Esophagus muscularis mucosa (tissue), 4 donors: ENCODE results near the gene PRKAR1B. TPM values are rescaled to one million over a fixed set of nuclear protein-coding genes. Genes with fewer than 3 reads are reported as not detected.

Experiments
- DNase-seq: peaks from one replicate; pipeline ENCODE4 v3.0.0-alpha.2; 2017; ENCODE audit errors: extremely low spot score
- H3K27ac ChIP-seq, 4 donors: fragments of 200-600 bp; sonication (generic); replicated peaks in 1 of 4; 1 replicate in 3 of 4; 2 replicates in 1 of 4; pipeline ENCODE4 v1.5.1; 2016 to 2019; ENCODE audit warnings: mild to moderate bottlenecking in 1 of 4
- H3K27me3 ChIP-seq, 4 donors: fragments of 200-600 bp; sonication (generic); one replicate each; pipeline versions ENCODE4 v1.5.1 to v1.6.0; 2016 to 2019
- H3K36me3 ChIP-seq, 4 donors: fragments of 200-600 bp; sonication (generic); one replicate each; pipeline ENCODE4 v1.5.1; 2016 to 2019
- H3K4me1 ChIP-seq, 4 donors: fragments of 200-600 bp; sonication (generic); one replicate each; pipeline ENCODE4 v1.5.1; 2016 to 2019
- H3K4me3 ChIP-seq, 4 donors: fragments of 200-600 bp; sonication (generic); 1 replicate in 2 of 4; 2 replicates in 2 of 4; pipeline ENCODE4 v1.5.1; 2016 to 2019; ENCODE audit warnings: mild to moderate bottlenecking in 4 of 4, moderate library complexity in 1 of 4
- H3K9me3 ChIP-seq, 4 donors: fragments of 200-600 bp; sonication (generic); 1 replicate in 3 of 4; 2 replicates in 1 of 4; pipeline ENCODE4 v1.5.1; 2016 to 2019
- CTCF ChIP-seq, 3 experiments: fragments of 200-600 bp in 2 of 3; fragments of 450-650 bp in 1 of 3; sonication (generic) in 2 of 3; IDR thresholded peaks; one replicate each; pipeline ENCODE4 v1.5.1; 2017 to 2019; ENCODE audit warnings: antibody characterized with exemption in 3 of 3, mild to moderate bottlenecking in 2 of 3, moderate library complexity in 1 of 3
- EP300 ChIP-seq: sonication (generic); formaldehyde crosslinking; IDR thresholded peaks from one replicate; pipeline ENCODE4 v1.6.1; 2017; ENCODE audit warnings: antibody characterized with exemption
- POLR2A ChIP-seq: fragments of 450-650 bp; IDR thresholded peaks from one replicate; pipeline ENCODE4 v1.6.1; 2017; ENCODE audit warnings: antibody characterized with exemption, moderate library complexity, mild to moderate bottlenecking, low read depth
- POLR2AphosphoS5 ChIP-seq, 2 donors: sonication (generic); formaldehyde crosslinking; IDR thresholded peaks; one replicate each; pipeline ENCODE4 v1.6.1; 2017; ENCODE audit warnings: antibody characterized with exemption in 2 of 2
- WGBS: methylation state at CpG from one replicate; pipeline ENCODE4 v1.1.5; 2018; 5-methylcytosine and 5-hydroxymethylcytosine counted together
- intact Hi-C: fragments of 100-400 bp; cut with DNase I; formaldehyde crosslinking; loops from one replicate; pipeline ENCODE4 v1.15.1; 2023
- total RNA-seq, 4 donors: library from RNA; depleted of rRNA; stranded (reverse); fragments of >200 nt; gene quantifications; one replicate each; pipeline versions ENCODE4 v1.1.0 to v1.2.1, GENCODE V29; 2016

The PRKAR1B gene
- total RNA-seq, 4 donors from 2014 or later, result 15.4 to 46.9 (median 31.4) TPM

GRCh38 chr7:734214-734613, 7.1 kb upstream of the PRKAR1B start:
- 99% methylated on average over 4 of the region's 4 CpGs for WGBS
- Histone ChIP-seq H3K9me3 (peaks cover 0 to 9% (median 0%) of the 10 kb centered on the region in 4 donors), H3K27me3 (no peaks in the 10 kb centered on the region), H3K36me3 (peaks cover 6 to 41% (median 24%) of the 10 kb centered on the region in 4 donors), H3K4me1 (peaks cover 8 to 28% (median 18%) of the 10 kb centered on the region in 4 donors), H3K27ac (no peak overlapping the region), H3K4me3 (no peak overlapping the region)
- no peak for DNase-seq
- intact Hi-C loops, result no loop called here
- TF ChIP-seq CTCF (IDR thresholded peaks at IDR 0.05), result no peak
- TF ChIP-seq POLR2AphosphoS5 (IDR thresholded peaks at IDR 0.05), result no peak
- no peak for TF ChIP-seq EP300
- no peak for TF ChIP-seq POLR2A

GRCh38 chr7:732556-732955, 5.5 kb upstream of the PRKAR1B start:
- 94% methylated on average over 3 of the region's 3 CpGs for WGBS
- Histone ChIP-seq H3K9me3 (peaks cover 0 to 9% (median 0%) of the 10 kb centered on the region in 4 donors), H3K27me3 (no peaks in the 10 kb centered on the region), H3K4me1 (peaks cover 19 to 34% (median 32%) of the 10 kb centered on the region in 4 donors), H3K27ac (peak overlapping the region in 1 of 4 donors; percentile 23), H3K4me3 (no peak overlapping the region), H3K36me3 (peaks cover 6 to 37% (median 21%) of the 10 kb centered on the region in 4 donors)
- TF ChIP-seq POLR2AphosphoS5 (IDR thresholded peaks at IDR 0.05), result no peak
- TF ChIP-seq CTCF (IDR thresholded peaks at IDR 0.05), result no peak
- TF ChIP-seq EP300, result no peak
- TF ChIP-seq POLR2A, result no peak
- DNase-seq, result no peak
- intact Hi-C loops, result no loop called here

GRCh38 chr7:732094-732541, 5.0 kb upstream of the PRKAR1B start:
- TF ChIP-seq POLR2A (no peak), POLR2AphosphoS5 (IDR thresholded peaks at IDR 0.05) (peak; percentile 31 to 37), CTCF (IDR thresholded peaks at IDR 0.05) (peak; percentile 28 to 53 (median 31)), EP300 (no peak)
- DNase-seq, result no peak
- Histone ChIP-seq H3K27me3 (no peaks in the 10 kb centered on the region), H3K4me1 (peaks cover 23 to 36% (median 36%) of the 10 kb centered on the region in 4 donors), H3K9me3 (peaks cover 0 to 9% (median 0%) of the 10 kb centered on the region in 4 donors), H3K36me3 (peaks cover 6 to 37% (median 21%) of the 10 kb centered on the region in 4 donors), H3K27ac (peak overlapping the region; percentile 22 to 59 (median 32)), H3K4me3 (no peak overlapping the region)
- WGBS, result 54% methylated on average over 11 of the region's 17 CpGs
- intact Hi-C loops, result no loop called here

GRCh38 chr7:731440-732085, 4.5 kb upstream of the PRKAR1B start:
- no peak for TF ChIP-seq CTCF (IDR thresholded peaks at IDR 0.05)
- TF ChIP-seq POLR2A, result no peak
- TF ChIP-seq EP300, result no peak
- no peak for TF ChIP-seq POLR2AphosphoS5 (IDR thresholded peaks at IDR 0.05)
- Histone ChIP-seq H3K27me3 (no peaks in the 10 kb centered on the region), H3K4me3 (no peak overlapping the region), H3K4me1 (peaks cover 23 to 37% (median 36%) of the 10 kb centered on the region in 4 donors), H3K36me3 (peaks cover 6 to 37% (median 21%) of the 10 kb centered on the region in 4 donors), H3K9me3 (peaks cover 0 to 9% (median 0%) of the 10 kb centered on the region in 4 donors), H3K27ac (peak overlapping the region; percentile 22 to 59 (median 32))
- DNase-seq, result no peak
- intact Hi-C loops, result no loop called here
- 86% methylated on average over 17 of the region's 17 CpGs for whole genome bisulfite sequencing
